Epithelial cell of proximal tubule (primary cell): Measurements from ENCODE around the gene CA12. TPM values are rescaled to one million over a fixed set of nuclear protein-coding genes. Genes with fewer than 3 reads are reported as not detected.

Source experiments
- DNase-seq: peaks from one replicate; pipeline ENCODE4 v3.0.0-alpha.2; 2011; ENCODE audit warnings: low read depth
- H3K4me3 ChIP-seq: 2 replicates; pipeline ENCODE4 v1.5.1; 2011; ENCODE audit warnings: low read depth, mild to moderate bottlenecking, low read length
- CTCF ChIP-seq: conservative IDR thresholded peaks from 2 replicates; pipeline ENCODE4 v1.5.1; 2012; ENCODE audit warnings: low read depth, mild to moderate bottlenecking, low read length
- total RNA-seq: library from RNA; depleted of rRNA; stranded (reverse); fragments of >200 nt; gene quantifications from 2 replicates; pipeline ENCODE4 v1.2.3, GENCODE V29; 2015

CA12 gene
- total RNA-seq, 1 donor from 2014 or later = 19.7 TPM

DNA sequence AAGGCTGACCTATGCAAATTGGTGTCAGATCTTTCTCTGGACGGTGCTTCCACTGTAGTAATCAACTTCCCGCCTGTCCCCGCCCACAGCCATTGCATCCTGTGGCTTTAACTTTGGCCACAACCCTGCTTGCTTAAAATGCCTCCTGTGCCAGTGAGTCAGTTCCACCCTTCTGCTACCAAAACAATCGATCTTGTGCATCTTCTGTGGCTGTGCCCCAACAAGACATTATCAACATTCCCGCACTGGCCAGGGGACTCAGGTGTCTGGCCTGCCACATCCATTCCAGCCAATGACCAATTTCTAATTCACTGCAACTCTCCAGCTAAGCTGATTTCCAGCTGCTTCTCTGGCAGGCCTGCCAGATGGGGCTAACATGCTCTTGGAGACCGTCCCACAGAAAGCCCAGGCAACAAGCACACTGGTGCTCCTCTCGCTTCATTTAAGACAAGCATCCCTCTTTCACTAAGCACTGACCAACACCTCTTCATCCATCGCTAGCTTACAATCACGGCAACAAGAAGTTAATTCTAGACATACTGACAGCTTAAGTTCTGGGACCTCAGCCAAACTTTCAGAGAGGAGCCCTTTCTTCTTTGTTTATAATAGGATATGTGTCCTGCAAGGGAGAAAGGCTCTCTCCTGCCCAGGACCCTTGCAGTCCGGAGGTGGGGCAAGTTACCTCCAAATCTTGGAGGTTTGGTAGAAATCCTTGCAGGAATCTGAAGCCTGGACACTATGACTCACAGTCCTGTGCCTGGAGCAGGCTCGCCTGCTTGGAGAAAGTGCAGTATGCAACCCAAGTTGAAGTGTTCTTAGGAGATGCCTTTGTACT lies 6.7 kb downstream of the CA12 start:
- no peak overlapping the region for H3K4me3 ChIP-seq
- no peak for DNase-seq
- no peak for TF ChIP-seq CTCF

DNA sequence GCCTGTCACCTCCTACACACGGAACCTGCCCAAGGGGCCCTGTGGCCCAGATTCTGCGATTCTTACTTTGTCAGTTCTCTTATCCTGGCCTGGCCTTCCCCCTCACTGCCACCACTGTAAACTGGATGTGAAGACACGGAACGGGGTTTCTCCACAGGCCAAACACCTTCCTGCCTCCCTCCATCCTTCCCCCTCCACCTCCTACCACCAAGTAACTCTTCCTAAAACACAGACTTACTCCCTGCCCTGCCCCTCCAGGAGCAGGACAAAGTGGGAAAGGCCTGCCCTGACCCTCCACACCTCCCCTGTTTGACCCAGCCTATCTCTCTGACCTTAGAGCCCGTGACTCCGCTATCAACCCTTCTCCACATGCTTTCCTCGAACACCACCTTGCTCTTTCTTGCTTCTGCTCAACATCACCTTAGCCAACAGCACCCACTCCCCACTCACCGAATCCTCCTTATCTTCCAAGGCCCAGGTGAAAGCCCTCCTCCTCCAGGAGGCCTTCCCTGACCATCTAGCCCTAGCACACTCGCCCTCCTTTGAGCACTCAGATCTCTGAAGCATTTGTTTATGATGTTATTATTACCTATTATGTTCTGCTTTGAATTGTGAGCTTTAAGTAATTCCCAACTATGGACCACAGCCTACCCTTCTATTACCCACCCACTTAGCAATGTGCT lies 7.6 kb downstream of the CA12 start:
- no peak overlapping the region for H3K4me3 ChIP-seq
- TF ChIP-seq CTCF = no peak
- no peak for DNase-seq

GRCh38 chr15:63373330-63373729 lies 8.3 kb downstream of the CA12 start:
- DNase-seq = no peak
- H3K4me3 ChIP-seq = no peak overlapping the region
- no peak for TF ChIP-seq CTCF

DNA sequence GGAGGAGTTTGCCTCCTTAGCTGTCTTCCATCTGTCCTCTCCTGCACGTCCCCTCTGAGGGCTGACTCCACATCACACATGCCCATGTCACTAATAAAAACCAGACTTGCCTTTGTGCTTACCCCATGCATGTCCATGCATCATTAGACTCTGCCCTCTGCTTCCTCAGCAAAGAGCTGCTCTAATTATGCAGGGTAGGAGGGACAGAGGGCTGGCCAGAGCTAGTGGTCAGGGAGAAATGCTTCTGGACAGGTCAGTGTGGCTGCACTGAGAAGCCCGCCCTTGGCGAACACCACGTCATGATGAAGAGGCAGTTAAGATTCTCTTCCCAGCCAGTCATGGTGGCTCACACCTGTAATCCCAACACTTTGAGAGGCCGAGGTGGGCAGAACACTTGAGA lies 8.9 kb downstream of the CA12 start:
- no peak for TF ChIP-seq CTCF
- no peak for DNase-seq
- H3K4me3 ChIP-seq = peak overlapping the region; percentile 18

DNA sequence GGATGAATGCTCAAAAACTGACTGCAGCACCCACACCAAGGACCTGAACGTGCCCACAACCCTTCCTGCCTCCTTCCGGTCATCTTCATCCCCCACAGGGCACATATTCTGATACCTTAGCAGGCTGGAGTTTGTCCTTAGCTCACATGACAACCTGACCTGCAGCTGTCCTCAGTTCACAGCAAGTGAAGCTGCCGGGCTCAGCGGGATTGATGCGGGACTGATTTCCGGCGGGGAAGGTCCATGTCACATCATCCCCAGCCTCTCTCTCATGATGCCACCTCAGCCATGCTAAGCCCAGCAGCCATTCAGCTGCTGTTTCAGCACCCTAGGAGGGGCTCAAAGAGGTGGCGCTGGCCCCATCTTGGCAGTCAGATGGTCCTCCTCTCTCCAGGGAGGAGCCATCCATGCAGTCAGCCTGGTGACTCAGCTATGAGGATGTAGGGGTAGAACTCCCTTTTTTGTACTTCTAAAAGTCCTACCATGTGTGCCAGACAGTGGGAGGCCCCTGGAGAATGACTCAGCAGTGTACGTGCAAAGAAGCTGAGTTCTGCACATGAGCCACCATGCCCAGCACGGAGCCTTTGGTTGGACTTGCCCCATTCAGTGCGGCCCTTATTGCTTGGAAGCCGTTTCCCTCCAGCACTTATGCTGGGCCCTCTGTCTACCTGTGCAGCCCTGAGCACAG lies 9.5 kb downstream of the CA12 start:
- DNase-seq = peak; percentile 83
- no peak for TF ChIP-seq CTCF
- peak overlapping the region; percentile 18 for H3K4me3 ChIP-seq

GRCh38 chr15:63371297-63371918 lies 10.2 kb downstream of the CA12 start:
- no peak for TF ChIP-seq CTCF
- H3K4me3 ChIP-seq = no peak overlapping the region
- no peak for DNase-seq
